ENCODE results near the gene TMEM106C. TPM values are rescaled to one million over a fixed set of nuclear protein-coding genes. Genes with fewer than 3 reads are reported as not detected.

Gene TMEM106C
- total and polyA plus RNA-seq, 4 donors, result 16.2 to 57.8 (median 25.2) TPM

GRCh38 chr12:48002773-48003218 lies 39.4 kb downstream of the TMEM106C start (continued):
- TF ChIP-seq CTCF (IDR thresholded peaks at IDR 0.05; ENCODE audit: low read depth, low read length, missing input control) (no peak), HNF4G (IDR thresholded peaks at IDR 0.05) (no peak), MAX (IDR thresholded peaks at IDR 0.05) (no peak), ZBTB33 (IDR thresholded peaks at IDR 0.05) (no peak), SP1 (IDR thresholded peaks at IDR 0.05) (no peak), HNF4A (conservative IDR thresholded peaks at IDR 0.05) (no peak), YY1 (IDR thresholded peaks at IDR 0.05) (no peak), FOXA1 (IDR thresholded peaks at IDR 0.05) (no peak)

- Histone ChIP-seq H3K4me3 (ENCODE audit: low read depth in 1 of 3, low read length in 3 of 3) (no peak overlapping the region), H3K36me3 (ENCODE audit: control insufficient read depth in 4 of 4, insufficient read depth in 3 of 4, low read depth in 1 of 4, low read length in 3 of 4) (no peaks in the 10 kb centered on the region), H3K27ac (ENCODE audit: low read depth in 1 of 2, low read length in 2 of 2) (no peak overlapping the region), H3K4me1 (ENCODE audit: control insufficient read depth in 4 of 4, insufficient read depth in 4 of 4, low read length in 3 of 4) (peaks cover 11 to 42% (median 28%) of the 10 kb centered on the region in 4 donors), H3K9ac (ENCODE audit: low read depth in 1 of 2, low read length in 2 of 2) (no peak overlapping the region), H3K27me3 (ENCODE audit: control insufficient read depth in 4 of 4, insufficient read depth in 4 of 4, low read length in 3 of 4) (peaks cover 9 to 16% (median 10%) of the 10 kb centered on the region in 4 donors), H3K9me3 (ENCODE audit: control insufficient read depth in 4 of 4, low read length in 3 of 4) (no peaks in the 10 kb centered on the region)
- 9% methylated on average over 38 of the region's 38 CpGs for WGBS
- no peak for DNase-seq (ENCODE audit: low spot score)
- no peak for TF ChIP-seq JUND (IDR thresholded peaks at IDR 0.05)
- TF ChIP-seq YY1 (IDR thresholded peaks at IDR 0.05), result no peak
- TF ChIP-seq REST (IDR thresholded peaks at IDR 0.05), result no peak
- TF ChIP-seq TAF1 (conservative IDR thresholded peaks at IDR 0.05), result no peak
- TF ChIP-seq CTCF (IDR thresholded peaks at IDR 0.05; ENCODE audit: low read depth, low read length, missing input control), result no peak
- TF ChIP-seq ZBTB33 (IDR thresholded peaks at IDR 0.05), result no peak
- no peak for TF ChIP-seq HNF4G (IDR thresholded peaks at IDR 0.05)
- TF ChIP-seq ATF3 (IDR thresholded peaks at IDR 0.05), result no peak
- TF ChIP-seq MAX (IDR thresholded peaks at IDR 0.05), result no peak
- TF ChIP-seq RXRA (IDR thresholded peaks at IDR 0.05), result no peak
- no peak for TF ChIP-seq RAD21 (IDR thresholded peaks at IDR 0.05)
- no peak for TF ChIP-seq FOXA1 (IDR thresholded peaks at IDR 0.05)
- no peak for TF ChIP-seq GABPA (IDR thresholded peaks at IDR 0.05 in 1 of 2, conservative IDR thresholded peaks at IDR 0.05 in 1 of 2)
- TF ChIP-seq SP1 (IDR thresholded peaks at IDR 0.05), result no peak
- TF ChIP-seq EGR1 (IDR thresholded peaks at IDR 0.05; ENCODE audit: low read depth in 2 of 2), result no peak
- TF ChIP-seq NR2F2 (IDR thresholded peaks at IDR 0.05), result no peak
- TF ChIP-seq FOXA2 (IDR thresholded peaks at IDR 0.05), result no peak
Measured at GRCh38 chr12:48003226-48004052, 40.0 kb downstream of the TMEM106C start.

Measured in liver (tissue), 9 donors.